HL-60/S4 treated with phorbol 12-myristate 13-acetate at 8.2 ng/mL for 4 days and 3 days (cell line): ENCODE results near the gene SSH2.
"Not testable (repeated sequence)": the region's sequence is repeated elsewhere in the genome, so short reads cannot be mapped to it uniquely, and the experiment has no call there.

ENCODE experiments used
- in situ Hi-C: fragments of 300-500 bp; cut with MboI; formaldehyde crosslinking; loops from 2 replicates; pipeline ENCODE4 v1.15.0; 2022; ENCODE audit warnings: low sequenced_read_pairs

The SSH2 gene

GRCh38 chr17:29682987-29683386 lies 247.0 kb downstream of the SSH2 start:
- in situ Hi-C loops = no loop called here

- in situ Hi-C loops = no loop called here
Measured at GRCh38 chr17:29682054-29682453, 248.0 kb downstream of the SSH2 start.

- in situ Hi-C loops = no loop called here
Measured at GRCh38 chr17:29677824-29678223, 252.2 kb downstream of the SSH2 start.

GRCh38 chr17:29677221-29677791 lies 252.7 kb downstream of the SSH2 start:
- in situ Hi-C loops = no loop called here

GRCh38 chr17:29675961-29676360 lies 254.1 kb downstream of the SSH2 start:
- in situ Hi-C loops = not testable (repeated sequence)

GRCh38 chr17:29674281-29674680 lies 255.7 kb downstream of the SSH2 start:
- in situ Hi-C loops = no loop called here

GRCh38 chr17:29671661-29672060 lies 258.4 kb downstream of the SSH2 start:
- in situ Hi-C loops = no loop called here

- in situ Hi-C loops = no loop called here
Measured at GRCh38 chr17:29669266-29669665, 260.8 kb downstream of the SSH2 start.

GRCh38 chr17:29667969-29668368 lies 262.1 kb downstream of the SSH2 start:
- in situ Hi-C loops = no loop called here

- in situ Hi-C loops = no loop called here
Measured at GRCh38 chr17:29665481-29665810, 264.6 kb downstream of the SSH2 start.

GRCh38 chr17:29664743-29665480 lies 265.1 kb downstream of the SSH2 start:
- in situ Hi-C loops = no loop called here

- in situ Hi-C loops = no loop called here
Measured at GRCh38 chr17:29663155-29663554, 266.9 kb downstream of the SSH2 start.

GRCh38 chr17:29661213-29661612 lies 268.8 kb downstream of the SSH2 start:
- in situ Hi-C loops = no loop called here

GRCh38 chr17:29659155-29659554 lies 270.9 kb downstream of the SSH2 start:
- in situ Hi-C loops = no loop called here

GRCh38 chr17:29655323-29655722 lies 274.7 kb downstream of the SSH2 start:
- in situ Hi-C loops = no loop called here

GRCh38 chr17:29653995-29654714 lies 275.9 kb downstream of the SSH2 start:
- in situ Hi-C loops = no loop called here

- in situ Hi-C loops = no loop called here
Measured at GRCh38 chr17:29652976-29653375, 277.1 kb downstream of the SSH2 start.

- in situ Hi-C loops = not testable (repeated sequence)
Measured at GRCh38 chr17:29651913-29652312, 278.1 kb downstream of the SSH2 start.

GRCh38 chr17:29650396-29650795 lies 279.6 kb downstream of the SSH2 start:
- in situ Hi-C loops = no loop called here

GRCh38 chr17:29649359-29649758 lies 280.7 kb downstream of the SSH2 start:
- in situ Hi-C loops = loop anchor here (25.0 kb wide), 2 partner anchors 138 to 438 kb away; no protein-coding TSS in a partner anchor

- in situ Hi-C loops = loop anchor here (25.0 kb wide), 2 partner anchors 139 to 439 kb away; no protein-coding TSS in a partner anchor
Measured at GRCh38 chr17:29648005-29648404, 282.0 kb downstream of the SSH2 start.

GRCh38 chr17:29645515-29646051 lies 284.4 kb downstream of the SSH2 start:
- in situ Hi-C loops = loop anchor here (25.0 kb wide), 2 partner anchors 142 to 442 kb away; no protein-coding TSS in a partner anchor
